IMR-90 (cell line): Measurements from ENCODE around the gene KIF5C. TPM values are rescaled to one million over a fixed set of nuclear protein-coding genes. Genes with fewer than 3 reads are reported as not detected.

ENCODE experiments used
- ATAC-seq: fragments of 200-7000 bp; cut with Tn5 transposase; 2 replicates; pipeline ENCODE4 v1.9.1; 2020; ENCODE audit warnings: low read depth, mild to moderate bottlenecking, moderate library complexity
- BruUV-seq: library from RNA; stranded (reverse); fragments of 400-500 nt; replicated peaks from 2 replicates; lab custom pipeline; 2021; lab: Mats Ljungman, UMichigan
- CTCF ChIA-PET: fragments of 300-600 bp; formaldehyde crosslinking; extraction: SDS; loops from one replicate; lab custom pipeline; 2021; ENCODE audit warnings: antibody characterized with exemption; lab: Yijun Ruan, JAX
- POLR2A ChIA-PET: fragments of 300-600 bp; sonication (Branson Sonifier 250); formaldehyde crosslinking; loops from one replicate; lab custom pipeline; 2022; ENCODE audit warnings: antibody characterized with exemption; ENCODE audit not compliant: unreplicated experiment; lab: Charles Lee
- DNase-seq: peaks from one replicate; pipeline ENCODE4 v3.0.0; 2013
- H2AFZ ChIP-seq: replicated peaks from 2 replicates; pipeline ENCODE3; 2013; ENCODE audit warnings: low read length, mild to moderate bottlenecking; ENCODE audit not compliant: poor library complexity
- H2AK5ac ChIP-seq: 2 replicates; pipeline ENCODE4 v1.6.1; 2013; ENCODE audit warnings: low read depth, low read length, inconsistent platforms
- H2AK9ac ChIP-seq: replicated peaks from 2 replicates; pipeline ENCODE3; 2013; ENCODE audit warnings: mild to moderate bottlenecking, low read depth, low read length, moderate library complexity; ENCODE audit not compliant: poor library complexity
- H2BK120ac ChIP-seq: 2 replicates; pipeline ENCODE4 v1.6.1; 2013; ENCODE audit warnings: low read depth, low read length, inconsistent platforms
- H2BK15ac ChIP-seq: 3 replicates; pipeline ENCODE4 v1.6.1; 2013; ENCODE audit warnings: low read depth, low read length, inconsistent platforms
- H2BK20ac ChIP-seq: 2 replicates; pipeline ENCODE4 v1.6.1; 2013; ENCODE audit warnings: low read depth, mild to moderate bottlenecking, inconsistent platforms, low read length, moderate library complexity
- H2BK5ac ChIP-seq: 2 replicates; pipeline ENCODE4 v1.6.1; 2013; ENCODE audit warnings: mild to moderate bottlenecking, low read depth, low read length, inconsistent platforms; ENCODE audit not compliant: poor library complexity, severe bottlenecking
- H3K14ac ChIP-seq: replicated peaks from 2 replicates; pipeline ENCODE4 v1.6.1; 2013; ENCODE audit warnings: low read depth, low read length, inconsistent platforms
- H3K18ac ChIP-seq: 2 replicates; pipeline ENCODE4 v1.6.1; 2013; ENCODE audit warnings: low read depth, low read length, control low read depth
- H3K23ac ChIP-seq: 2 replicates; pipeline ENCODE4 v1.6.1; 2013; ENCODE audit warnings: low read depth, low read length, inconsistent platforms
- H3K27ac ChIP-seq: 2 replicates; pipeline ENCODE4 v1.5.1; 2013; ENCODE audit warnings: mild to moderate bottlenecking, control low read depth, low read length; ENCODE audit not compliant: insufficient read depth
- H3K27me3 ChIP-seq: 2 replicates; pipeline ENCODE4 v1.6.1; 2013; ENCODE audit warnings: low read length; ENCODE audit not compliant: control insufficient read depth, insufficient read depth
- H3K36me3 ChIP-seq: 2 replicates; pipeline ENCODE4 v1.6.1; 2013; ENCODE audit warnings: low read length, mixed read lengths; ENCODE audit not compliant: control insufficient read depth, insufficient read depth
- H3K4ac ChIP-seq: 2 replicates; pipeline ENCODE4 v1.6.1; 2013; ENCODE audit warnings: low read depth, low read length, inconsistent platforms
- H3K4me1 ChIP-seq: 2 replicates; pipeline ENCODE4 v1.6.1; 2013; ENCODE audit warnings: low read length, mixed read lengths; ENCODE audit not compliant: control insufficient read depth, insufficient read depth
- H3K4me2 ChIP-seq: 2 replicates; pipeline ENCODE4 v1.6.1; 2013; ENCODE audit warnings: low read depth, mild to moderate bottlenecking, control low read depth, low read length, moderate library complexity
- H3K4me3 ChIP-seq: 2 replicates; pipeline ENCODE4 v1.5.1; 2013; ENCODE audit warnings: low read depth, mild to moderate bottlenecking, control low read depth, low read length, moderate library complexity; ENCODE audit not compliant: insufficient read depth
- H3K56ac ChIP-seq: 2 replicates; pipeline ENCODE4 v1.6.1; 2013; ENCODE audit warnings: low read length, inconsistent platforms; ENCODE audit not compliant: insufficient read depth; ENCODE audit errors: extremely low read depth
- H3K79me1 ChIP-seq, 2 experiments: 2 replicates each; pipeline ENCODE4 v1.6.1; 2013; ENCODE audit warnings: low read length in 2 of 2, inconsistent platforms in 1 of 2, low read depth in 1 of 2
- H3K9ac ChIP-seq: 2 replicates; pipeline ENCODE4 v1.6.1; 2013; ENCODE audit warnings: low read depth, low read length, control low read depth
- H3K9me1 ChIP-seq: 2 replicates; pipeline ENCODE4 v1.6.1; 2013; ENCODE audit warnings: low read length, inconsistent platforms; ENCODE audit not compliant: insufficient read depth
- H3K9me3 ChIP-seq: 2 replicates; pipeline ENCODE4 v1.6.1; 2013; ENCODE audit warnings: low read length; ENCODE audit not compliant: control insufficient read depth, insufficient read depth
- H4K20me1 ChIP-seq: 2 replicates; pipeline ENCODE4 v1.6.1; 2013; ENCODE audit warnings: low read length, inconsistent platforms; ENCODE audit not compliant: insufficient read depth
- H4K5ac ChIP-seq: 2 replicates; pipeline ENCODE4 v1.6.1; 2013; ENCODE audit warnings: mild to moderate bottlenecking, low read depth, low read length, control low read depth
- H4K8ac ChIP-seq, 2 experiments: 2 replicates each; pipeline ENCODE4 v1.6.1; 2013; ENCODE audit warnings: low read depth in 2 of 2, low read length in 2 of 2, control low read depth in 1 of 2, inconsistent platforms in 1 of 2
- H4K91ac ChIP-seq: 2 replicates; pipeline ENCODE4 v1.6.1; 2013; ENCODE audit warnings: low read depth, low read length, inconsistent platforms; ENCODE audit not compliant: insufficient read depth
- ELK1 ChIP-seq: fragments of 150-350 bp; IDR thresholded peaks from 2 replicates; pipeline ENCODE4 v1.6.1; 2016; ENCODE audit warnings: low read depth, mild to moderate bottlenecking, low read length, moderate library complexity, borderline replicate concordance
- MAZ ChIP-seq: IDR thresholded peaks from 2 replicates; pipeline ENCODE4 v1.6.1; 2012; ENCODE audit warnings: low read depth, mild to moderate bottlenecking, low read length, improper control_type of control experiment, moderate library complexity, borderline replicate concordance
- NFE2L2 ChIP-seq: fragments of 150-350 bp; IDR thresholded peaks from 2 replicates; pipeline ENCODE4 v1.6.1; 2016; ENCODE audit warnings: low read depth, mild to moderate bottlenecking, low read length
- POLR2A ChIP-seq: IDR thresholded peaks from 2 replicates; pipeline ENCODE4 v1.6.1; 2012; ENCODE audit warnings: mild to moderate bottlenecking, low read depth, low read length
- RAD21 ChIP-seq: IDR thresholded peaks from 2 replicates; pipeline ENCODE4 v1.6.1; 2012; ENCODE audit warnings: low read length, improper control_type of control experiment
- RCOR1 ChIP-seq: IDR thresholded peaks from 2 replicates; pipeline ENCODE4 v1.6.1; 2012; ENCODE audit warnings: mild to moderate bottlenecking, low read length, improper control_type of control experiment; ENCODE audit not compliant: insufficient replicate concordance
- RFX5 ChIP-seq: IDR thresholded peaks from 2 replicates; pipeline ENCODE4 v1.8.0; 2012; ENCODE audit warnings: low read depth, mild to moderate bottlenecking, low read length, moderate library complexity
- SMC3 ChIP-seq: fragments of 150-350 bp; IDR thresholded peaks from 2 replicates; pipeline ENCODE4 v1.6.1; 2016; ENCODE audit warnings: low read depth, mild to moderate bottlenecking, antibody characterized with exemption, low read length, moderate library complexity
- USF2 ChIP-seq: fragments of 150-350 bp; IDR thresholded peaks from 2 replicates; pipeline ENCODE4 v1.6.1; 2017; ENCODE audit warnings: mild to moderate bottlenecking, antibody characterized with exemption, low read length, low read depth
- WGBS, 2 experiments: methylation state at CpG; one replicate each; pipeline versions ENCODE4 v1.1.5 to v1.1.7; 2013; ENCODE audit warnings: missing lambda C conversion rate in 2 of 2; ENCODE audit not compliant: insufficient read length in 1 of 2; ENCODE audit errors: extremely low coverage in 2 of 2; 5-methylcytosine and 5-hydroxymethylcytosine counted together
- dilution Hi-C: fragments of 300-500 bp; cut with HindIII; formaldehyde crosslinking; loops from one replicate; pipeline ENCODE4 v1.14.3; 2018; ENCODE audit warnings: low sequenced_read_pairs; ENCODE audit not compliant: unreplicated experiment
- in situ Hi-C: fragments of 300-500 bp; cut with MboI; formaldehyde crosslinking; loops from 3 replicates; pipeline ENCODE4 v1.14.3; 2019; ENCODE audit warnings: low sequenced_read_pairs, inconsistent platforms, mixed read lengths
- intact Hi-C: fragments of 100-400 bp; cut with micrococcal nuclease; formaldehyde crosslinking; loops from 2 replicates; pipeline ENCODE4 v1.10.0; 2022
- polyA plus RNA-seq, 3 experiments: library from polyadenylated mRNA; depleted of rRNA; stranded (reverse); fragments of >200 nt; gene quantifications; 2 replicates each; pipeline ENCODE4 v1.2.3, GENCODE V29; 2012; ENCODE audit warnings: low replicate concordance in 1 of 3
- total RNA-seq: library from RNA; depleted of rRNA; stranded (reverse); fragments of >200 nt; gene quantifications from 2 replicates; pipeline ENCODE4 v1.2.3, GENCODE V29; 2012

Gene KIF5C
- total and polyA plus RNA-seq, 2 of the 4 experiments (the other 2 are of a cell fraction) = 0.10 to 0.18 TPM

- no peaks in the 10 kb centered on the region for H3K79me1 ChIP-seq
- in situ Hi-C loops (loop anchor here (5.0 kb wide), 1 partner anchor 546 kb away; no protein-coding TSS in a partner anchor), intact Hi-C loops (no loop called here), dilution Hi-C loops (no loop called here)
- ChIA-PET CTCF (interaction anchor here (0.6 to 5.3 kb wide), 3 partner anchors 10 to 546 kb away, joined by 3 to 49 read pairs (median 6); no protein-coding TSS in a partner anchor), POLR2A (no interaction called here)
- no peak overlapping the region for H2AK9ac ChIP-seq
- no peak overlapping the region for H2BK15ac ChIP-seq
- H4K5ac ChIP-seq = no peak overlapping the region
- H3K27ac ChIP-seq = no peak overlapping the region
- no peak overlapping the region for H3K4ac ChIP-seq
- no peak overlapping the region for H3K14ac ChIP-seq
- no peak overlapping the region for H3K4me2 ChIP-seq
- no peak overlapping the region for H3K18ac ChIP-seq
- no peak for DNase-seq
- no peak overlapping the region for H2BK5ac ChIP-seq
- H4K20me1 ChIP-seq = no peaks in the 10 kb centered on the region
- H2BK120ac ChIP-seq = no peak overlapping the region
- H3K9me1 ChIP-seq = no peaks in the 10 kb centered on the region
- BruUV-seq = no TSS peak
- no peak overlapping the region for H4K91ac ChIP-seq
- no peaks in the 10 kb centered on the region; the same call in 1 of the 2 replicates for H3K27me3 ChIP-seq
- no peaks in the 10 kb centered on the region for H3K4me1 ChIP-seq
- no peak overlapping the region for H3K4me3 ChIP-seq
- H3K56ac ChIP-seq = no peak overlapping the region
- H2AFZ ChIP-seq = no peak overlapping the region
- no peak overlapping the region for H4K8ac ChIP-seq
- H3K9me3 ChIP-seq = no peaks in the 10 kb centered on the region
- no peak for ATAC-seq
- WGBS, 2 experiments = 50% methylated on average over 3 of the region's 4 CpGs; no CpG with 5 or more reads in 1 of the 2 experiments
- no peak overlapping the region for H3K23ac ChIP-seq
- H3K36me3 ChIP-seq = no peaks in the 10 kb centered on the region
- H3K9ac ChIP-seq = no peak overlapping the region
- no peak overlapping the region for H2AK5ac ChIP-seq
- H2BK20ac ChIP-seq = no peak overlapping the region
- TF ChIP-seq RAD21 (no peak), MAZ (no peak), NFE2L2 (no peak), RCOR1 (no peak), USF2 (no peak), POLR2A (no peak), ELK1 (no peak), RFX5 (no peak), SMC3 (no peak)
These were observed 141.0 kb downstream of the KIF5C start for GRCh38 chr2:149015926-149016563.
